Measurements from ENCODE around the gene POLA1.

The POLA1 gene

GRCh38 chrX:24692305-24692704 is 1.4 kb upstream of the POLA1 start:
- DNase-seq (ENCODE audit: low spot score), result no peak

- no peak for DNase-seq (ENCODE audit: low spot score)
These were observed 1.1 kb downstream of the POLA1 start for GRCh38 chrX:24694825-24695224.

GRCh38 chrX:24696294-24696693 is 2.6 kb downstream of the POLA1 start:
- no peak for DNase-seq (ENCODE audit: low spot score)

- DNase-seq (ENCODE audit: low spot score), result no peak
These were observed 8.9 kb downstream of the POLA1 start for GRCh38 chrX:24702362-24703184.

- no peak for DNase-seq (ENCODE audit: low spot score)
These were observed 9.4 kb downstream of the POLA1 start for GRCh38 chrX:24703185-24703494.

- DNase-seq (ENCODE audit: low spot score), result peak; percentile 12
These were observed 25.1 kb downstream of the POLA1 start for GRCh38 chrX:24718771-24719170.

GRCh38 chrX:24720036-24720435 is 26.3 kb downstream of the POLA1 start:
- DNase-seq (ENCODE audit: low spot score), result no peak

GRCh38 chrX:24728530-24728929 is 34.8 kb downstream of the POLA1 start:
- DNase-seq (ENCODE audit: low spot score), result no peak

GRCh38 chrX:24732766-24733500 is 39.2 kb downstream of the POLA1 start:
- DNase-seq (ENCODE audit: low spot score), result no peak

- DNase-seq (ENCODE audit: low spot score), result no peak
These were observed 47.6 kb downstream of the POLA1 start for GRCh38 chrX:24741330-24741729.

GRCh38 chrX:24748196-24748595 is 54.5 kb downstream of the POLA1 start:
- no peak for DNase-seq (ENCODE audit: low spot score)

- no peak for DNase-seq (ENCODE audit: low spot score)
These were observed 66.1 kb downstream of the POLA1 start for GRCh38 chrX:24759786-24760185.

- no peak for DNase-seq (ENCODE audit: low spot score)
These were observed 66.8 kb downstream of the POLA1 start for GRCh38 chrX:24760363-24761000.

GRCh38 chrX:24761306-24761705 is 67.6 kb downstream of the POLA1 start:
- DNase-seq (ENCODE audit: low spot score), result no peak

- DNase-seq (ENCODE audit: low spot score), result no peak
These were observed 70.3 kb downstream of the POLA1 start for GRCh38 chrX:24763989-24764388.

- DNase-seq (ENCODE audit: low spot score), result no peak
These were observed 73.8 kb downstream of the POLA1 start for GRCh38 chrX:24767557-24767956.

GRCh38 chrX:24768556-24768955 is 74.8 kb downstream of the POLA1 start:
- no peak for DNase-seq (ENCODE audit: low spot score)

- DNase-seq (ENCODE audit: low spot score), result peak; percentile 35
These were observed 80.9 kb downstream of the POLA1 start for GRCh38 chrX:24774650-24775049.

- DNase-seq (ENCODE audit: low spot score), result no peak
These were observed 82.2 kb downstream of the POLA1 start for GRCh38 chrX:24775891-24776290.

GRCh38 chrX:24777660-24778059 is 83.9 kb downstream of the POLA1 start:
- no peak for DNase-seq (ENCODE audit: low spot score)

GRCh38 chrX:24782011-24782410 is 88.3 kb downstream of the POLA1 start:
- DNase-seq (ENCODE audit: low spot score), result no peak

- DNase-seq (ENCODE audit: low spot score), result no peak
These were observed 95.3 kb downstream of the POLA1 start for GRCh38 chrX:24789047-24789446.

GRCh38 chrX:24790166-24790565 is 96.4 kb downstream of the POLA1 start:
- peak; percentile 65 for DNase-seq (ENCODE audit: low spot score)

Measured in COLO829 (cell line).